Measurements from ENCODE around the gene BACH2. TPM values are rescaled to one million over a fixed set of nuclear protein-coding genes. Genes with fewer than 3 reads are reported as not detected.

BACH2 gene
- polyA plus RNA-seq, 4 donors: 9.7 to 12.2 (median 10.3) TPM

DNA sequence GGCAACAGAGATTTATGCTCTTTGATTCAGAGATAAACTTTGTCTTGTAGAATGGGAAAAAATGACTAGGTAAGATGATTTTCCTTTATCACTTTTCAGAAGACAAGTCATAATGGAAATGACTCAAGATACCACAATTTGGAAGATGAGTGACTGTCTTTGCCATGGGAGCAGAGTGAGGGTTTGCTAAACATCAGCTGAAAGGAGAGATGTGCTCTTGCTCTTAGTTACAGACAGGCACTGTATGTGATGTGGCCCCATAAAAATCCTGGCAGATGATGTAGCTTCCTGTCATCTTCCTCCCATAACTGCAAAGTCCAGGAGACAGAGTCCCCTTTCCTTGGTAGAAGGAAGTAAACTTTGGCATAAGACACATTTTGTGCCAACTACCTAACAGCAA lies 47.6 kb downstream of the BACH2 start:
- no peak for DNase-seq (ENCODE audit: low read depth in 4 of 4, low spot score in 3 of 4)

DNA sequence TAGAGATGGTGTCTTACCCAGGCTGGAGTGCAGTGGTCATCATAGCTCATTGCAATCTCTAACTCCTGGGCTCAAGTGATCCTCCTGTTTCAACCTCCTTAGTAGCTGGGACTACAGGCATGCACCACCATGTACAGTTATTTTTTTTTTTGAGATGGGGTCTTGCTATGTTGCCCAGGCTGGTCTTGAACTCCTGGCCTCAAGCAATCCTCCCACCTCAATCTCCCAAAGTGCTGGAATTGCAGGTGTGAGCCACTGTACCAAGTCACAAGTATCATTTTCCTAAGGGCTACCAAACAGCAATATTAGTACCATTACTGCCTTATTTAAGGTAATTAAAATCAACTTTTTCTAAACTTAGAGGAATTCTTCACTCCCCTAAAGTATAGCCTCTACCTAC lies 49.4 kb downstream of the BACH2 start:
- no peak for DNase-seq (ENCODE audit: low read depth in 4 of 4, low spot score in 3 of 4)

DNA sequence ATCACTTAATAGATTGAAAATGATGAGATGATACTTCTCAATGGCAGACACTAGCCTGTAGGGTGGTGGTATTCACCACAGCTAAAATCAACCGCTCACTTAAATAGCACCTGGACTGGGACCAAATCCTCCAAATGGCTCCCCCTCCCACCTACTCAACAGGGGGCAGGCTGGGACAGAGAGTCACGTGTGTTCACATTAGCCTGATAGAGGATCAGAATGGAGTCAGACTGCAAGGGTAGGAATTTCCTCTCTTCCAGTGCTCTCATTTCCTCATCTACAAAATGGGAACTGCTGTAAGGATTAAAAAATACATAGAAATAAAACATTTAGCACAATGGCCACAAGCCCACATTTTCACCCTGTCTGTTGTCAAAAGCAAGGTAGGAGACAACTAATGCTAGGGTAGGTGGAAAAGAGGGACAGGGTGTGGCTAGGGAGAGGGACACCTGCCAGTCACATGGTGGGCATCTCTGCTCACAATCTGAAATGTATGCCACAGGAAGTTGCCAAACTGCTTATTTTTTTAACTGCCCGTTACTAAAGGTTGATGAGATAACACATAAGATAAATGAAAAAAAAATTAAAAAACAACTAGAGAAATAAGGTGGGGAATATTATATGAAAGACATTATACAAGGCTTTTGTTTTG lies 55.3 kb downstream of the BACH2 start:
- no peak for DNase-seq (ENCODE audit: low read depth in 4 of 4, low spot score in 3 of 4)

DNA sequence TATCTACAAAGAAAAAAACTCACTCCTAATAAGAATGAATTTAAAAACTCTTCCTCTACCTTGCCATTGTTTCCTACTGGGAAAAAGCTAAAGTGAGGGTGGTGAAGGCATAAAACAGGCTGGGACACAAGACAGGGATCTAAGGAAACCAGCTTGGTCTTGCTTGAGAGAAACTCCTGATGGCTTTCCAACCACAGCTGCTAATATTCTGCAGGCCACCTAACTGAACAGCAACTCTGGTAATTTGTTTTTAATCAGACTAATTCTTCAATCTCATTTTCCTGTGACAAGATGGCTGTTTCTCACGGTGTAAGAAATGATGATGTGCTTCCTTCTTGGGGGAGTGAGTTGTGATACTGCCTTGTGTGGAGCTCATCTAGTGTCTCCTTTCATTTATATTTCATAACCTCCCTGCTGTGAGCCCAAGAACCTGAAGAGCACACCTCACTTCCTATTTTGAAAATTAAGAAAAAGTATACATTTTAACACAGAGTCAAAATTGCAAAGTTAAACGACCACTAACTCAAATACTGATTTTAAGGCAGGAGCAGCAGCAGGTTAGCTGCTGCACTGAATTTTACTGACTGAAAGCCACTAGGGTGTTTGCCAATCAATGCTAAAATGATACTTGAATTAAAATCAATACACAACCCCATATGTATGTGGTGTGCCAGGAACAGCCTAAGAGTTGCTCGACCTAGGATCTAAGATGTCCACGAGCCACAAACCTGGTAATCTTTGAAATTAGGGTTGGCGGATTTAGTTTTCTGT lies 58.0 kb downstream of the BACH2 start:
- no peak for DNase-seq (ENCODE audit: low read depth in 4 of 4, low spot score in 3 of 4)

DNA sequence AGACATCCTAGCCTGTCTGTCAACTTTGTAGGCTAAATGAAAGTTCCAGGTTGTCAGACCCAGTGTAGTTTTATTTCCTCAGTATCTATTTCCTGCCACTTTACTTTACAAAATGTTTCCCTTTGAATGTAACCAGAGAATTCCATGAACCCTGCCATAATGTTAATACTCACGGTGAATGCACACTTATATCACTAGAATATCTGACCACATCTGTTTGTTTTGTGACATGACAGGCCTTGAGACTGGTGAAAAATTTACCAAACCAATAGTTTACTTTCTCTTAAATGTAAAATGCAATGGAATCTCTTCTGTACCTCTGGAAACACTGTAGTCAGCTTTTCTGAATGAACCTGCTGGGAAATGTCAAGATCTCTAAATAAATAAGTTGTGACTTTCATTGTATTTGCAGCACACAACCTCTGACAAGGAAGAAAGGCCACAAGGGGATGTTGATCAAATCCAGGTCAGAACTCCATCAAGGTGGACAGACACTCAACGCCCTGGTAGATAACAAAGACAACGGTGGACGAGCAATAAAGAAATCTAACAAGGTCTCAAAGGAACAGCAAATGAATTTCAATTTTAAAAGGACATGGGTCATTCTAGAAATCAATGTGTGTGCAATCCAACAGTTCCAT lies 59.2 kb downstream of the BACH2 start:
- no peak for DNase-seq (ENCODE audit: low read depth in 4 of 4, low spot score in 3 of 4)

DNA sequence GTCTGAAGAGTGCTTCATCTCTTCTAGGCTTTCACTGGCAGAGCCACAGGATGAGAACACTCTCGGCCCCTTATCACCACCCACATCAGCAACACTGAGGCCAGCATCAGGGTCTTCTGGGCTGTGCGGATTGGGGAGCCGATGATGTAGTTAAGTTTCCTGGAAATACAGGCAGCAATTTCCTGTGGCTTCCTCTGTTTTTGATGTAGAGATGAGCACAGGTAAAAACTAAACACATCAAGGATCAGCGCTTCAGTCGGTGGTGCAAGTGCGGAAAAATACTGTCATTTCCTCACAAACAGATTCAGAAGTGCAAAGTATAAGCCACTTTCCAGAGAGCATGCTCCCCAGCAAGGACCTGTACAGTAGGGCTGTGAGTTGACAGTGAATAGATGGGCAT lies 62.6 kb downstream of the BACH2 start:
- no peak for DNase-seq (ENCODE audit: low read depth in 4 of 4, low spot score in 3 of 4)

DNA sequence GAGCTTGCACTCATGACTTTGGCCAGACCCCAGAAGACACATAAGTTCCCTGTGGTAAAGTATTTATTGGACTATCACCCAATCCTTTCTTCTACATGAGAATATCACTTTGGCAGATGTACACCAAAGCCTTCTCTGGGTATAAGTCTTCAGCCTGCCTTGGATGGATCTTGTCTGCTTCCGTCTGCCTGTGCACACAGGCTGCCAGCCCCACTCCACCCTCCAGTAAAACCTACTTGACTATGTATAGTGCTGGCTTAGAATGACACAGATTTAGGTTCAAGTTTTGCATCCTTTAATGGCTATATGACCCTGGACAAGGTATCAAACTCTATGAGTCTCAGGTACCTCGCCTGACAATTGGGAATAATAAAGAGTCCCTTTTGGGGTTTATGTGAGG lies 63.4 kb downstream of the BACH2 start:
- DNase-seq (ENCODE audit: low read depth in 4 of 4, low spot score in 3 of 4): no peak

DNA sequence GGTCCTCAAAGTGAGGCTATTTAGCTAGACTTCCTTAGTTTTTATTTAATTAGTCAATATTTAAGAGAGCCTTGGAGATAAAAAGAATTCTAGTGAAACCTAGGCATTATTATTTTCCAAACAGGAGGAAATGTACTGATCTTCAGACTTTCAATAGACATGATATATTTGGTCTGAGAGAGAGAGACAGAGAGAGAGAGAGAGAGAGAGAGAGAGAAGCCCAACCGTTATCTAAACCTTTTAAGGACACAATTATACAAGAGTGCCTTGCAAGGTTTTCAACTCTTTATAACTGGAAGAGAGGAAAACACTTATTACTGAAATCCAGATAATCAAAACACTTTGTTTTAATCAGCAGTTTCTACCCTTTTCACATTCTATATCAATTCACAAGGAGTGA lies 64.8 kb downstream of the BACH2 start:
- DNase-seq (ENCODE audit: low read depth in 4 of 4, low spot score in 3 of 4): no peak

DNA sequence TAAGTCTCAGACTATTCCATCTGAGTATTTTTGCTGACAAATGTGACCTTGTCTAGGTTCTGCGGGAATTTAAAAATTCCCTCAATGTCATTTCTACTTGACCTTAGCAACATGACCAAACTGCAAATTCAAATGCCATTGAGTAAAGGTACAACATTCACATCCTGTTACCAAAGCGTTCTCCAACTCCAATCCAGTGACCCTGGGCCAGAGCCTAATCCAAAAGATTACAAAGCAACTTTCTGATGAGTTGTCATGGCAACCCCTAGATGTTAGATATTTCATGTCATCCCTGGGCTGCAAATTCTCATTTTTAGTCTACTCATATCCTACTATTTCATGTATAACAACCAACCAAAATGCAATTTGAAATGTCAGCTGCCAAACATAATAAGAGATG lies 65.3 kb downstream of the BACH2 start:
- DNase-seq (ENCODE audit: low read depth in 4 of 4, low spot score in 3 of 4): no peak

DNA sequence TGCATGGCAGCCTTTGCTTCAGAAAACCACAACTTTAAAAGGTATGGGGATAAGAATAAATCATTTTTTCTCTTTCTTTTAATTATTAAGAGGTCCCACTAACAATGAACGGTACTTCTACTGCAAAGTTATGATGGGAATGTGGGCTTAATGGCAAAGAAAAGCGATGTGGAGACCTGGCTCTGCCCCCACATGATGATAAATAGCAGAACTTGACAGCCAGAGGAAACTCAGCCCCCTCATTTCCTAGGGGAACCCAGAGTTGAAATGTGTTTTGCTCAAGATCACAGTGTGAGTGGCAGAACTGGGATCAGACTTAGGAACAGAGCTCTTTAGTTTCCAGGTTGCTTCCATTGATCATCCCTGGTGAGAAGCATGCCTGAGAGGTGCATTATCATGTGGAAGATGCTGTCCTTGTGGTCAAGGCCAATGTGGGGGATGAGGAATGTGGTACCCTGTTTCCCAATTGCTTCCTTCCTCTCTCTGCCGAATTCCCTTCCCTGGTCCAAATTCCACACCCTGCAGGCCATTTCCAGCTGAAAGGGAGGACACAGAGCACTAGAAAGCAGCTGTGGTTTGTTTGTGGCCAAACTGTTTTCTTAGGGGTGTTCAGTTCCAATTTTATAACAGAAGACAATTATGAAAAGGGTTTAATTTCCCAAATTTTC lies 66.0 kb downstream of the BACH2 start:
- peak in 1 of 4 donors; percentile 46 for DNase-seq (ENCODE audit: low read depth in 4 of 4, low spot score in 3 of 4)

DNA sequence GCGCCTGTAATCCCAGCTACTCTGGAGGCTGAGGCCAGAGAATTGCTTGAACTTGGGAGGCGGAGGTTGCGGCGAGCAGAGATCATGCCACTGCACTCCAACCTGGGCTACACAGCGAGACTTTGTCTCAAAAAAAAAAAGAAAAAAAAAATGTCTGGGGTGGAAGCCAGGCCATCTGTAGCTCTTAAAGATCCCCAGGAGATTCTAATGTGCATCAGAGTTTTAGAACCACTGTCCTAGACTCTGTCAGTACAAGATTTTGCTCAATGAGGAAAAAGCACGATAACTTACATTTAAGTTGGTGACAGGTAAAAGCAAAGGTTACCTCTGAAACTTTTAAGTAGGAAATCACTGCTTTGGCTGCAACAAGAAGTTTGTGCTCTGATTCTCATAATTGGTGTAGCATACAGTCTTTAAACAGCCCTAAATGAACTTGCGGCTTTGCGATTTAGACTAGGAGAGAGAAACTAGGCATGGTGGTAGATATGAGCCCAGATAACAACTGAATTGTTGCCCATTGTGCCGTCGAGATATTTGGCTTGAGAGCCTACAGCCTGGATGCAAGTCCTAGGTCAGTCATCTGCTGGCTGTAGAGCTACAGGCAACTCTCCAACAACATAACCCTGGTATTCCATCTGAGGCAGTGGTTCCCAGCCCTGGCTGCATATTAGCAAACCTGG lies 67.2 kb downstream of the BACH2 start:
- no peak for DNase-seq (ENCODE audit: low read depth in 4 of 4, low spot score in 3 of 4)

DNA sequence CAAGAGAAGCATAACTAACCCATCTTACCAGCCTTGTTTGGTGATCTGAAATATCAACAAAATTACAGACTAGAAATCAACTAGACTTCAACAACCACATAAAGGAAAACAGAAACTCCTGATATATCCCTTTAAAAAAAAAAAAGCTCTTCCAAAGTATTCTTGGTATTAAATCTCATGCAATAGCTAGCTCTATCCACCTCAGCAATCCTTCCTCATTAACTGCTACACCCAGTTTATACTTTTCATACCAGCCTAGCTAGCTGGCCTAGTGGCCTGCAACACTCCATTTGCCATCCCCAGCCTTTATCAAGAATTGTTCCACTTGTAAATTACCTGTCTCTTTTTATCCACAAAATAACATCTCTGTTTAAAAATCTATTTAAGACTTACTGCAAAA lies 69.0 kb downstream of the BACH2 start:
- DNase-seq (ENCODE audit: low read depth in 4 of 4, low spot score in 3 of 4): no peak

DNA sequence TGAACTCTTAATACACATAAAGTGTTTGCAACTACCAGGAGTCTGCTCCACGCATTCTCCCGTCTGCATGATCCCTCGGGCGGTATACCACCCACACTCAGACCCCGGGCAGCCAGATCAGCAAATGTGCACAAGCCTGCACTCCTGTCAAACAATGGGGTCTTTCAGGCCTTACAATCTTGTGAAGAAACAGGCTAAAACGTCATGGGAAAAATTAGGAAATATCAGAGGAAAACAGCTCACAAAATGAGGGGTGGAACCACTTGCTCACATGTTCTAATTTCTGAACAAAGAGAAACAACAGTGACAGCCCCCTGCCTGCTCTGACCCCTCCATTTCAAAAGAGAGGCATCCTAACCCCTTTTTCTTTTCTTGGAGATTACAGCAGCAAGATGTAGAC lies 69.4 kb downstream of the BACH2 start:
- no peak for DNase-seq (ENCODE audit: low read depth in 4 of 4, low spot score in 3 of 4)

DNA sequence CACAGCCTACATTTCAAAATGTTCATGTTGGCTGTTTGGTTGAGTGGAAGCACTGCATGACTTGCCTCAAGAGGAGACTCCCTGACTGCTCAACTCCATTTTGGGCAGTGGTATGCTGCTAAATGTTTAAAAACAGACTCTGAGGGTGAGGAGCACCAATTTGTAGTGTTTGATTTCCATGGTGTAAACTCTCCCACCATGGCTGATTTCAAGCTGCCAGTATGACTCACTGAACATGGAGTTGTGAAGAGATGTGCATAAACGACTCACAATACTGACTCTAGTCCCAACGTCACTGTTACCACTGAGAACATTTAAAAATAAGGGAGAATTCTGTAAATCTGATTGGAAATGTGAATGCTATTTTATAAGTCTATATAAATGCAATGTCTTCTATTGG lies 70.4 kb downstream of the BACH2 start:
- DNase-seq (ENCODE audit: low read depth in 4 of 4, low spot score in 3 of 4): no peak

DNA sequence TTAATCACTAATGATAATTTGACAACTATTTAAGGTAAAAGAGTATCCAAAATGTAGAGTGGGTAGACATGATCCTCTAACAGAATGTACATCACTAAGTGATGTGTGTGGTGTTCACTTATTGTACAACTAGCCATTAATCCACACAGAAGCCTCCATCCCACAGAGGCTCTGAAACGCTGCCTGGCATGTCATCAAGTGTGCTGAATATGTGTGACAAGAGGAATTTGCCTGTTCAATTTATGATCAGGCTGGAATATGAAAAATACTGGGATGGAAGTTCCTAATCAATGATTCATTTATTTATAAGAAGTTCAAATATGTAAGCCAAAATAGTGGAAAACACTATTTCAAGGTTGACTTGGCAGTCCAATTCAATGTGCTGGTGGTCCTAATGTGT lies 72.4 kb downstream of the BACH2 start:
- no peak for DNase-seq (ENCODE audit: low read depth in 4 of 4, low spot score in 3 of 4)

DNA sequence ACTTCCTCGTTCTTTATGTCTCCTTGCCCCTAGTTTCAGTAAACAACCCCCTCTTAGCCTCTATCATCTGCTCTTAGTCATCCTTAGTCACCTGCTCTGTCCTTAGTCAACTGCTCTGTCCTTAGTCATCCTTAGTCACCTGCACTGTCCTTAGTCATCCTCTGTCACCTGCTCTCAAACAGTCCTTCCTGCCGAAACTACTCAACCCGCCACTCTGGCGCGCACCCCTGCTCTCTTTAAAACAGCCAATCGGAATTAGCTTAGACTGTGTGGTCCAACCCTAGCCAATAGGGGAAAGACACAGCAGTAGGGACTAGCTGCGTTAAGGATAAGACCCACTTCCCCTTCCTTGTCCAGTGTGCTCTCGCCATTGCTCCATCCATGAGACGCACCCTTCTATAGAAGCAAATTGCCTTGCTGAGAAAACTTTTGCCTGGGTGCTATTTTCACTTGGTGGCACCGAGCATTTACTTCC lies 73.9 kb downstream of the BACH2 start:
- DNase-seq (ENCODE audit: low read depth in 4 of 4, low spot score in 3 of 4): no peak

DNA sequence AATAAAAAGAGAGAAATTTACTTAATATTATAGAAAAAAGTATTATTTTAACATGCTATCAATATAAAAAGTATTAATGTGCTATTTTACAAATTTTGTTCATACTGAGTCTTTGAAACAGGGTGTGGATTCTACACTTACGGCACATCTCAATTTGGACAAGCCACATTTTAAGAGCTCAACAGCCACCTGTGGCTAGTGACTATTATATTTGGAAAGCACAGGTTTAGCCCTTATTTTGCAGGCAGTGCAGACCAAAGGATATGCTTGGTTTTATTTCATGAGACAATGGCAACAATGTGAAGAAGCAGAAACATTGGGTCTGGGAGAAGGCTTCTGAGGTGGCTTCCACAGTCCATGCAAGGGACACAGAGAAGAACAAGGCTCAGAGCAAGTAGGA lies 74.6 kb downstream of the BACH2 start:
- DNase-seq (ENCODE audit: low read depth in 4 of 4, low spot score in 3 of 4): no peak

DNA sequence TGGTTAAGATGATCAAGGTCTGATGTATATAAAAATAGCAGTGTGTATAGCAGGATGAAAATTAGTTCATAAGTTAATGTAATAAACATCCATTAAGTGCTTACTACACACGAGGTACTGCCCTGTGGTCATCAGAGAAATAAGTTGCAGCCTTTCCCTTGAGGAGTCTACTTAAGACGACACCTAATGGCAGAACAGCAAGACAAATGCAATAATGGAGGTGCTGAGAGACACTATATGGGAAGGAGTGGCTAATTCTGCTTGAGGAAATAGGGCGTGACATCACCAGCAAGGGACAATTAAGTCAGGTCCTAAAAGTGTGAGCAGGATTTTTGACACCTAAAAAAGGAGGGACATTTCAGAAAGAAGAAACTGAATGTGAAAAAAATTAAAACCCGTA lies 75.2 kb downstream of the BACH2 start:
- DNase-seq (ENCODE audit: low read depth in 4 of 4, low spot score in 3 of 4): no peak

DNA sequence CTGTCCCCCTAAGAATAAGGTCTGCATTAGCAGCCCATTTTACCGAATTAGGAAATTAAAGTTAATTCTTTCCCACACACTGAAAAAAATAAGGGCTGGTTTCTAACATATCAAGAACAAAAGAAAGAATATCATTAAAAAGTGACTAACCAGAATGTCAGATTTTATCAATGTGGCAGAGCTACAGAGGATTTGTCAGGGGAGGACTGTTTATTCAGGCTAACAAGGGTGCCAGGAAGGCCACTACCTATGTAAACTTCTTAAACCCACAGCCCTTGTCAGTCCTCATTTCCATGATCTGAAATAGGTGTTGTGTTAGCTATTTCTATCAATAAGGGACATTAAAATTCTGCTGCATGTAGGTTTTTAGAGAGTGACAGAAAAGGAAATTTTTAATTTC lies 76.4 kb downstream of the BACH2 start:
- no peak for DNase-seq (ENCODE audit: low read depth in 4 of 4, low spot score in 3 of 4)

DNA sequence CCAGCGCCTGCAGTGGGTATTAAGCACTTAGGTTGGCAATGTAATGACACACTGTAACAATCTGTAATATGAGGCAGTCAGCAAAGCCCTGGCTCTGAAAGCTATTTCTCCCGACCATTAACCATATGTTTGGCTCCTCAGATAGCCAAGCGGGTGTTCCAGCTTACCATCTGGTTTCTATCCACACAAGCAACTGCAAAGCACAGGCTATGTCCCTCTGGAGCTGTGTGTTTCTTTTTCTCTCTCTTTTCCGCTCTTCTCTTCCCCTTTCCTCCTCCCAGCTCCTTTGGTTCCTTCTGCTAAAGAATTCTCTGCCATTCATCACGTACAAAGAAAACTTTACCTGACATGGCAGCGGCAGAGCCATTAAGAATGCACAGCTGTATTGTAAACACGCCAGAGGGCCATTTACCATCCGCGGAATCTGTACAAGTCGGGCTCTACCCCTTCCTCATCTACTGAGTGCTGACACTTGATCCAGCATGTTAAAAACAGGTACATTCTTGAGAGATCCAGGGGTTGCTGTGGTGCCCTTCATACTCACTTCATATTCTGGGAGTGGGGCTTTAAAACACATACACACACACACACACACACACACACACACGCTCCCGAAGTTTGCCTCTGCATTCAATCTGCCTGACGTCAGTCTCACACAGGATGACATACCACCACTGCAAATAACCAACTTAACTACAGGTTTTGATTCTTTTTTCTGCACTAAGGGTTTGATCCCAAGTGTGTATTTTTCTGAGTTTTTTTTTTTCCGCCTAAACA lies 77.2 kb downstream of the BACH2 start:
- DNase-seq (ENCODE audit: low read depth in 4 of 4, low spot score in 3 of 4): peak; percentile 65 to 72 (median 66)

All from right renal pelvis (tissue), 4 donors.